ENCODE results near the gene SERPINA6. TPM values are rescaled to one million over a fixed set of nuclear protein-coding genes. Genes with fewer than 3 reads are reported as not detected.
A peak's percentile ranks its signal among the peaks of the same experiment; 100 is the strongest.

SERPINA6 gene
- total RNA-seq, 4 donors from 2014 or later, result not detected

- H3K4me1 ChIP-seq, result no peaks in the 10 kb centered on the region
- TF ChIP-seq EP300 (IDR thresholded peaks at IDR 0.05) (no peak), POLR2A (IDR thresholded peaks at IDR 0.05; ENCODE audit: low read depth) (no peak), CTCF (IDR thresholded peaks at IDR 0.05) (no peak), POLR2AphosphoS5 (IDR thresholded peaks at IDR 0.05) (no peak)
- no peaks in the 10 kb centered on the region for H3K36me3 ChIP-seq
- no peak for DNase-seq (ENCODE audit: extremely low spot score)
- intact Hi-C loops (cut with DNase I), result no loop called here
- peaks cover 0 to 13% (median 0%) of the 10 kb centered on the region in 4 donors for H3K27me3 ChIP-seq
- WGBS, result 91% methylated on average over 7 of the region's 7 CpGs
- H3K9me3 ChIP-seq, result no peaks in the 10 kb centered on the region
- H3K4me3 ChIP-seq, result no peak overlapping the region
- no peak overlapping the region for H3K27ac ChIP-seq (replicated peaks in 1 of 4)
These were observed 38.5 kb upstream of the SERPINA6 start for GRCh38 chr14:94361682-94362081.

GRCh38 chr14:94360945-94361565, 37.9 kb upstream of the SERPINA6 start:
- TF ChIP-seq POLR2A (IDR thresholded peaks at IDR 0.05; ENCODE audit: low read depth) (no peak), CTCF (IDR thresholded peaks at IDR 0.05) (no peak), POLR2AphosphoS5 (IDR thresholded peaks at IDR 0.05) (no peak), EP300 (IDR thresholded peaks at IDR 0.05) (no peak)
- H3K27ac ChIP-seq (replicated peaks in 1 of 4), result no peak overlapping the region
- H3K4me3 ChIP-seq, result no peak overlapping the region
- intact Hi-C loops (cut with DNase I), result no loop called here
- no peaks in the 10 kb centered on the region for H3K4me1 ChIP-seq
- no peak for DNase-seq (ENCODE audit: extremely low spot score)
- WGBS, result 58% methylated on average over 4 of the region's 7 CpGs
- H3K27me3 ChIP-seq, result peaks cover 0 to 19% (median 0%) of the 10 kb centered on the region in 4 donors
- H3K36me3 ChIP-seq, result no peaks in the 10 kb centered on the region
- H3K9me3 ChIP-seq, result no peaks in the 10 kb centered on the region

GRCh38 chr14:94357166-94357565, 34.0 kb upstream of the SERPINA6 start:
- H3K27ac ChIP-seq (replicated peaks in 1 of 4), result no peak overlapping the region
- intact Hi-C loops (cut with DNase I), result loop anchor here (10.0 kb wide), 1 partner anchor 128 kb away; no protein-coding TSS in a partner anchor
- no peak for TF ChIP-seq POLR2AphosphoS5 (IDR thresholded peaks at IDR 0.05)
- no peak for TF ChIP-seq CTCF (IDR thresholded peaks at IDR 0.05)
- TF ChIP-seq POLR2A (IDR thresholded peaks at IDR 0.05; ENCODE audit: low read depth), result no peak
- TF ChIP-seq EP300 (IDR thresholded peaks at IDR 0.05), result no peak
- H3K36me3 ChIP-seq, result no peaks in the 10 kb centered on the region
- H3K27me3 ChIP-seq, result peaks cover 0 to 21% (median 0%) of the 10 kb centered on the region in 4 donors
- no peak for DNase-seq (ENCODE audit: extremely low spot score)
- no peaks in the 10 kb centered on the region for H3K4me1 ChIP-seq
- WGBS, result 62% methylated on average over 1 of the region's 1 CpG
- H3K9me3 ChIP-seq, result no peaks in the 10 kb centered on the region
- H3K4me3 ChIP-seq, result no peak overlapping the region

GRCh38 chr14:94356379-94357056, 33.4 kb upstream of the SERPINA6 start:
- intact Hi-C loops (cut with DNase I), result loop anchor here (10.0 kb wide), 1 partner anchor 128 kb away; no protein-coding TSS in a partner anchor
- Histone ChIP-seq H3K4me1 (no peaks in the 10 kb centered on the region), H3K4me3 (no peak overlapping the region), H3K36me3 (no peaks in the 10 kb centered on the region), H3K27ac (replicated peaks in 1 of 4) (no peak overlapping the region), H3K9me3 (no peaks in the 10 kb centered on the region), H3K27me3 (peaks cover 0 to 26% (median 0%) of the 10 kb centered on the region in 4 donors)
- WGBS, result 85% methylated on average over 5 of the region's 5 CpGs
- peak; percentile 75 for DNase-seq (ENCODE audit: extremely low spot score)
- TF ChIP-seq EP300 (IDR thresholded peaks at IDR 0.05) (no peak), CTCF (IDR thresholded peaks at IDR 0.05) (no peak), POLR2AphosphoS5 (IDR thresholded peaks at IDR 0.05) (no peak), POLR2A (IDR thresholded peaks at IDR 0.05; ENCODE audit: low read depth) (no peak)
